ENCODE measurements around the gene AP1S1.
"Not testable (repeated sequence)": the region's sequence is repeated elsewhere in the genome, so short reads cannot be mapped to it uniquely, and the experiment has no call there.

The AP1S1 gene

DNA sequence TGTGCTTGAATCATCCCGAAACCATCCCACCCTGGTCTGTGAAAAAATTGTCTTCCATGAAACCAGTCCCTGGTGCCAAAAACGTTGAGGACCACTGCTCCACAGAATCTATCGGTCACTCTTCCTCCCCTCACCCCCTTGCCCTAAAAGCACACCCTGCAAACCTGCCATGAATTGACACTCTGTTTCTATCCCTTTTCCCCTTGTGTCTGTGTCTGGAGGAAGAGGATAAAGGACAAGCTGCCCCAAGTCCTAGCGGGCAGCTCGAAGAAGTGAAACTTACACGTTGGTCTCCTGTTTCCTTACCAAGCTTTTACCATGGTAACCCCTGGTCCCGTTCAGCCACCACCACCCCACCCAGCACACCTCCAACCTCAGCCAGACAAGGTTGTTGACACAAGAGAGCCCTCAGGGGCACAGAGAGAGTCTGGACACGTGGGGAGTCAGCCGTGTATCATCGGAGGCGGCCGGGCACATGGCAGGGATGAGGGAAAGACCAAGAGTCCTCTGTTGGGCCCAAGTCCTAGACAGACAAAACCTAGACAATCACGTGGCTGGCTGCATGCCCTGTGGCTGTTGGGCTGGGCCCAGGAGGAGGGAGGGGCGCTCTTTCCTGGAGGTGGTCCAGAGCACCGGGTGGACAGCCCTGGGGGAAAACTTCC is 28.2 kb upstream of the AP1S1 start:
- DNase-seq = no peak

DNA sequence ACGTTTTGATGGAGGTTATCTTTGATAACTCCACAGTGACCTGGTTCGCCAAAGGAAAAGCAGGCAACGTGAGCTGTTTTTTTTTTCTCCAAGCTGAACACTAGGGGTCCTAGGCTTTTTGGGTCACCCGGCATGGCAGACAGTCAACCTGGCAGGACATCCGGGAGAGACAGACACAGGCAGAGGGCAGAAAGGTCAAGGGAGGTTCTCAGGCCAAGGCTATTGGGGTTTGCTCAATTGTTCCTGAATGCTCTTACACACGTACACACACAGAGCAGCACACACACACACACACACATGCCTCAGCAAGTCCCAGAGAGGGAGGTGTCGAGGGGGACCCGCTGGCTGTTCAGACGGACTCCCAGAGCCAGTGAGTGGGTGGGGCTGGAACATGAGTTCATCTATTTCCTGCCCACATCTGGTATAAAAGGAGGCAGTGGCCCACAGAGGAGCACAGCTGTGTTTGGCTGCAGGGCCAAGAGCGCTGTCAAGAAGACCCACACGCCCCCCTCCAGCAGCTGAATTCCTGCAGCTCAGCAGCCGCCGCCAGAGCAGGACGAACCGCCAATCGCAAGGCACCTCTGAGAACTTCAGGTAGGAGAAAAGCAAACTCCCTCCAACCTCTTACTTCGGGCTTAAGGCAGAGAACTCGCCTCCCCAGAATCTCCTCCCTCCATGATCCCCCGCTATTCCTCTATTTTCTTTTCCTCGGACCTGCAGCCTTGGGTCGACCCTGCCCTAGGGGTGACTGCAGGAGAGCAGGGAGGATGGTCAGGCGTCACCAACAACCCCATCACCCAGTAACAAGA is 27.4 kb upstream of the AP1S1 start, which contains the start of gene SERPINE1:
Gene SERPINE1, plus strand, starts transcription at position 454 of the 809 bp plus-strand sequence. CDS start 1,290 bp downstream, outside the sequence.
- no peak for DNase-seq

DNA sequence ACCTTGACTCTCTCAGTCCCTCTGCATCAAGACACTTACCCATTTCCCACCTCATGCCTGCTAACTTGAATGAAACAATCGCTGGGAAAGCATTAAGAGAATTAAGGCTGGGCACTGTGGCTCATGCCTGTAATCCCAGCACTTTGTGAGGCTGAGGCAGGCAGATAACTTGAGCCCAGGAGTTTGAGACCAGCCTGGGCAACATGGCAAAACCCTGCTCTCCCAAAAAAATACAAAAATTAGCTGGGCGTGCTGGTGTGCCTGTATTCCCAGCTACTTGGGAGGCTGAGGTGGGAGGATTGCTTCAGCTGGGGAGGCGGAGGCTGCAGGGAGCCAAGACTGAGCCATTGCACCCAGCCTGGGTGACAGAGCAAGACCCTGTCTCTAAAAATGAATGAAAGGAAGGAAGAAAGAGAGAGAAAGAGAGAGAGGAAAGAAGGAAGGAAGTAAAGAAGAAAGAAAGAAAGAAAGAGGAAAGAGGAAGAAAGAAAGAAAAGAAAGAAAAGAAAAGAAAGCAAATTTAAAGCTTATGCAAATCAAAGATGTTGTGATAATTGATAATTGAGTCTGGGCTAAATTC is 26.7 kb upstream of the AP1S1 start:
- DNase-seq = no peak

DNA sequence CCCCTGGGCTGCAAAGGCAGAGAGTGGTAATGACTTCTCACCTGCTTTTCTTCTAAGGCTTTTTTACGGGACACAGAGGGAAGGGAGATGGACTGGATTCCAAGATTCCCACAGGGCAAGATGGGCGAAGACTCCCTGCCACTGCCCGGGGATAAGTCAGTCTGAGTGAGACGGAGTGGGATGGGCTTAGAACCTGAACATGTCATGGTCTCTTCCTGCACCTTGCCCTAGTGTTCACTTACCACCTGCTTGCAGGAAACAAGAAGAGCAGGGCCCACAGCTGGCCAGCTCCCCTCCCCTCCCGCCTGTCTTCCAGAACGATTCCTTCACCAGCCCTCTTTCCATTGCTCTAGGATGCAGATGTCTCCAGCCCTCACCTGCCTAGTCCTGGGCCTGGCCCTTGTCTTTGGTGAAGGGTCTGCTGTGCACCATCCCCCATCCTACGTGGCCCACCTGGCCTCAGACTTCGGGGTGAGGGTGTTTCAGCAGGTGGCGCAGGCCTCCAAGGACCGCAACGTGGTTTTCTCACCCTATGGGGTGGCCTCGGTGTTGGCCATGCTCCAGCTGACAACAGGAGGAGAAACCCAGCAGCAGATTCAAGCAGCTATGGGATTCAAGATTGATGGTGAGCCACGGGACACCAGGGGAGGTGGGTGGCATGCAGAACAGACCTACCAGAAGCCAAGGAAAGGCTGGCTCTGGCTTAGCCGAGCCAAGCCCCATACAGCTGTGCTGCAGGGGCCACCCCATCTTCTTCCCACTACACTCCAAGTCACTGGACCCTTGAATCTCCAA is 26.0 kb upstream of the AP1S1 start:
- no peak for DNase-seq

DNA sequence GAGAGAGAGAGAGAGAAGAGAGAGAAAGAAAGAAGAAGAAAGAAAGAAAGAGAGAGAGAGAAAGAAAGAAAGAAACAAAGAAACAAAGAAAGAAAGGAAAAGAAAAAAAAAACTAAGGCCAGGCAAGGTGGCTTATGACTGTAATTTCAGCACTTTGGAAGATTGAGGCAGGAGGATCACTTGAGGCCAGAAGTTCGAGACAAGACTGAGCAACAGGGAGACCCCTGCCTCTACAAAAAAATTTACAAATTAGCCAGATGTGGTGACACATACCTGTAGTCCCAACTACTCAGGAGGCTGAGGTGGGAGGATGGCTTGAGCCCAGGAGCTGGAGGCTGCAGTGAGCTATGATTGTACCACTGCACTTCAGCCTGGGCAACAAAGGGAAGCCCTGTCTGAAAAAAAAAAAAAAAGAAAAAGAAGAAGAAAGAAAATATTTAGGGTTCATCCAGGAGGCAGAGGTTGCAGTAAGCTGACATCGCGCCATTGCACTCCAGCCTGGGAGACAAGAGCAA is 24.6 kb upstream of the AP1S1 start:
- DNase-seq = no peak

DNA sequence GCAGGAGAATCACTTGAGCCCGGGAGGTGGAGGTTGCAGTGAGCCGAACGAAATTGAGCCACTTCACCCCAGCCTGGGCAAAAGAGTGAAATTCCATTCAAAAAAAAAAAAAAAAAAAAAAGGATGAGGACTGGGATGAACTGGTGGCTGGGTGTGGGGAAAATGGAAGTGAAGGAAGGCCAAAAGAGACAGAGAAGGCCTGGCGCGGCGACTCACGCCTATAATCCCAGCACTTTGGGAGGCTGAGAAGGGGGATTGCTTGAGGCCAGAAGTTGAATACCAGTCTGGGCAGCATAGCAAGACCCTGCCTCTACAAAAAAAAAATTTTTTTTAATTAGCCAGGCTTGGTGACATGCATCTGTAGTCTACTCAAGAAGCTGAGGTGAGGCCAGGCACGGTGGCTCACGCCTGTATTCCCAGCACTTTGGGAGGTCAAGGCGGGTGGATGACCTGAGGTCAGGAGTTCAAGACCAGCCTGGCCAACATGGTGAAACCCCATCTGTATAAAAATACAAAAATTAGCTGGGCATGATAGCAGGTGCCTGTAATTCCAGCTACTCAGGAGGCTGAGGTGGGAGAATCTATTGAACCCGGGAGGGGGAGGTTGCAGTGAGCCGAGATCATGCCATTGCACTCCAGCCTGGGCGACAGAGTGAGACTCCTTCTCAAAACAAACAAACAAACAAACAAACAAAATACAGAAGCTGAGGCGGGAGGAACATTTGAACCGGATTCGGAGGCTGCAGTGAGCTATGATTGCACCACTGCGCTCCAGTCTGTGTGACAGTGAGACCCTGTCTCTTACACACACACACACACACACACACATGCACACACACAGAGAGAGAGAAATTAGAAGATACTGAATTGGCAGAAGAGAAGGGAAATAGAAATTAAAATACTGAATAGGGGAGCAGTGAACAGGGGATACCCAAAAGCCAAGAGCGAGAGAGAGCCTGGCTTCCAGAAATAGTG is 21.4 kb upstream of the AP1S1 start:
- DNase-seq = not testable (repeated sequence)

DNA sequence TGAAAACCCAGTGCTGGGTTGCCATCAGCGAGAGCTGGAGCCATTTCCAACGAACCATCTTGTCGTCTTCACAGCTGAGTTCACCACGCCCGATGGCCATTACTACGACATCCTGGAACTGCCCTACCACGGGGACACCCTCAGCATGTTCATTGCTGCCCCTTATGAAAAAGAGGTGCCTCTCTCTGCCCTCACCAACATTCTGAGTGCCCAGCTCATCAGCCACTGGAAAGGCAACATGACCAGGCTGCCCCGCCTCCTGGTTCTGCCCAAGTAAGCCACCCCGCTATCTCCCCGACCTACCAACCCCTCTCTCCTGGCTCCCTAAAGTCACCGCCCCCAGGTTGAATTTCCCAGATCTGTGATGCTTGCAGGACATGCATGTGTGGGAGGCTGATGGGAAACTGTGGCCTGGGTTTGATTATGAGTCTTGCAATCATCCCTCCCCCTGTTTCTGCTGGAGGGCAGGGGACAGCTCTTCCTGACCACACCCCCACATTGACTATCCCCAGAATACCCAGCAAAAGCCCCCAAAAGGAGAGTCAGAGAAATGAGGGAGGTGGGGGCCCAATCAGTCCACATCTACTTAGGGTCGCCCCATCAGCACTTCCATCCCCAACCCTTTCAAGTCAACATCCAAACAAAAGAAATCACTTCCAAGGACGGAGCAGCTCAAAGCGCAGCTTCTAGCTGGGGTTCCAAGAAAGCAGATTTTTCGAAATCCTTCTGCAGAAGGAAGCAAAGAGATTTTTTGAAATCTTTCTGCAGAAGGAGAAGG is 20.5 kb upstream of the AP1S1 start:
- no peak for DNase-seq

DNA sequence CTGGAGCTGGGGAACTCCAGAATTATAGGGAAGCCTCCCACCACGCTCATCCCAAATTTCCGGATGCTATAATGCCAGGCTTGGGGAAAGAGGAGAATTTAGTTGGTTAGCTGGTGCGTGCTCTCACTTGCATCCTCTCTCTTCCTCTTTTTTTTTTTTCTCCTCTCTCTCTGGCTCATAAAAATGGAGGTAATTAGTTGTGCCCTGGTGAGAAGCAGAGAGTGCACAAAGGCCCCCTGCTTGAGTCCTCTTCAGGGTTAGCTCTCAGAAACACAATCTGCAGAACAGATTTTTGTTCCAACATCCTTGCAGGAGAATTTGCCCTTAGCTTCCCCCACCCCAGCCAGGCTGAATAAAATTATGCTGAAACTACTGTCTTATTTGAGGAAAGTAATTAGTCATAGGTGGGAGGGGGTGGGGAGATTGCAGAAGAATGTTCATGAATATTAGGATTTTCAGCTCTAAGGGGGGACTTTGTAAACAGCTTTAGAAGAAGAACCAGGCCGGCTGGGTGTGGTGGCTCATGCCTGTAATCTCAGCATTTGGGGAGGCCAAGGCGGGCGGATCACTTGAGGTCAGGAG is 19.8 kb upstream of the AP1S1 start:
- DNase-seq = no peak

DNA sequence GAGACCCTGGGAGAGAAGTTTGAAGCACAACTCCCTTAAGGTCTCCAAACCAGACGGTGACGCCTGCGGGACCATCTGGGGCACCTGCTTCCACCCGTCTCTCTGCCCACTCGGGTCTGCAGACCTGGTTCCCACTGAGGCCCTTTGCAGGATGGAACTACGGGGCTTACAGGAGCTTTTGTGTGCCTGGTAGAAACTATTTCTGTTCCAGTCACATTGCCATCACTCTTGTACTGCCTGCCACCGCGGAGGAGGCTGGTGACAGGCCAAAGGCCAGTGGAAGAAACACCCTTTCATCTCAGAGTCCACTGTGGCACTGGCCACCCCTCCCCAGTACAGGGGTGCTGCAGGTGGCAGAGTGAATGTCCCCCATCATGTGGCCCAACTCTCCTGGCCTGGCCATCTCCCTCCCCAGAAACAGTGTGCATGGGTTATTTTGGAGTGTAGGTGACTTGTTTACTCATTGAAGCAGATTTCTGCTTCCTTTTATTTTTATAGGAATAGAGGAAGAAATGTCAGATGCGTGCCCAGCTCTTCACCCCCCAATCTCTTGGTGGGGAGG is 16.5 kb upstream of the AP1S1 start:
- DNase-seq = no peak

DNA sequence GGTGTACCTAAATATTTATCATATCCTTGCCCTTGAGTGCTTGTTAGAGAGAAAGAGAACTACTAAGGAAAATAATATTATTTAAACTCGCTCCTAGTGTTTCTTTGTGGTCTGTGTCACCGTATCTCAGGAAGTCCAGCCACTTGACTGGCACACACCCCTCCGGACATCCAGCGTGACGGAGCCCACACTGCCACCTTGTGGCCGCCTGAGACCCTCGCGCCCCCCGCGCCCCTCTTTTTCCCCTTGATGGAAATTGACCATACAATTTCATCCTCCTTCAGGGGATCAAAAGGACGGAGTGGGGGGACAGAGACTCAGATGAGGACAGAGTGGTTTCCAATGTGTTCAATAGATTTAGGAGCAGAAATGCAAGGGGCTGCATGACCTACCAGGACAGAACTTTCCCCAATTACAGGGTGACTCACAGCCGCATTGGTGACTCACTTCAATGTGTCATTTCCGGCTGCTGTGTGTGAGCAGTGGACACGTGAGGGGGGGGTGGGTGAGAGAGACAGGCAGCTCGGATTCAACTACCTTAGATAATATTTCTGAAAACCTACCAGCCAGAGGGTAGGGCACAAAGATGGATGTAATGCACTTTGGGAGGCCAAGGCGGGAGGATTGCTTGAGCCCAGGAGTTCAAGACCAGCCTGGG is 15.9 kb upstream of the AP1S1 start:
- DNase-seq = peak in 1 of 2 experiments; percentile 25

DNA sequence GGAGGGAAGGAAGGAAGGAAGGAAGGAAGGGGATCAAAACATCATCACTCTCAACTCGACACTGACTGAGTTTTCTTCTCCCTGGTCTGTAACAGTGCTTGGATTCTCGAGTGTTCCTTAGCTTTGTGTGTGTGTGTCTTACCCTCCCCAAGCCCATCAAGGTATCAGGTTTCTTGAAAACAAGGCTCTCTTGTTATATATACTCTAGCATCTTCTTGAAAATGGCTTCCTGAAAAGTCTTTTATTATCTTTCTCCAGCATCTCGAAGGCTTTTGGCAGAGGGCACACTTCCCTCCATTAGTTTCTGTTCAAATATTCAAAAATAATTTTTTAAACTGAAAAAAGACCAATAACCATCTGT is 14.0 kb upstream of the AP1S1 start:
- no peak for DNase-seq

DNA sequence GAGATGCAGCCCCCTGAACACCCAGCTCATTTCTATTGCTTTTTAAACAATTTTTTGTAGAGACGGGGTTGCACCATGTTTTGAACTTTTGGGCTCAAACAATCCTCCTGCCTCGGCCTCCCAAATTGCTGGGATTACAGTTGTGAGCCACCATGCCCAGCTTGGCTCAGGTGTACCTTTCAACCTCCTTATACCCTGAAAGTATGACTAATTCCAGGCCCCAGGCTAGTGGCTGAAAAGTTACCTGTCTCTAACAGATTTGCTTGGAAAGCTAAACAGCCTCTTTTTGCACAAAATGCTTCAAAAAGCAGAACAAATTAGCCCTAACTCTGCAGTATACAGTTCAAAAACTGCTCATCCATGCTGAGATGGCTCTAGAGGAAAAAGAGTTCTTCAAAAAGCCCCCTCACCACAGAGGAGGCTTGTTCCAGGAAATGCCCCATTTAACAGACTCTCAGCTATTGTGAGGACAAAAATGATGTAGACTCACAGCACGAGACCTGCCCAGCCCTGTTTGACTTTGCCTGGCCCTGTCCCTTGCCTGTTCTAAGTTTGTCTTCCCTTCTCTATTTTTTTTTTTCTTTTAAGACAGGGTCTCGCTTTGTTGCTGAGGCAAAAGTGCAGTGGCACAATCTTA is 13.4 kb upstream of the AP1S1 start:
- no peak for DNase-seq

DNA sequence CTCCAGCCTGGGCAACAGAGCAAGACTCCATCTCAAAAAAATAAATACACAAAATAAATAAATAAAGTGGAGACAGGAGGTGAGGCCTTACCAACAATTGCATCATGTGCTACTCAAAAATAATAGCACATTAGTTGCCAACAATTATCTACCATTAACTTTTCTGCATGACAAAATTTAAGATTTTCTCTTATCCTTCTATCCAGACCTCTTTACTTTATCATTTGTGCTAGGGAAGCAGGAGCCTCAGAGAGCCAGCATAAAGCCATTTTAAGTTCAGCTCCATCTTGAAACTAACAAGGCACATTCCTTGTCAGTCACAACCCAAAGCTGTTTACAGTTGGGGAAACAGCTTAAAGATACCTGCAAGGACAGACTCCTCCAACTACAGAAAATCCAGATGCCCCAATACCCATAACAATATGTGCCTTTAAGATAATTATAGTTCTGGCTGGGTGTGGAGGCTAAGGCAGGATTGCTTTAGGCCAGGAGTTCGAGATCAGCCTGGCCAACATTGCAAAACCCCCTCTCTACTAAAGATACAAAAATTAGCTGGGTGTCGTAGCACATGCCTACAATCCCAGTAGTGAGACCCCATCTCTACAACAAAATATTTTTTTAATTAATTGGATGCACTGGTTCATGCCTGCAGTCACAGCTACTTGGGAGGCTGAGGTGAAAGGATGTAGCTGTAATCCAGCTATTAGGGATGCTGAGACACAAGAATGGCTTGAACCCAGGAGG is 2.2 kb upstream of the AP1S1 start:
- no peak for DNase-seq

DNA sequence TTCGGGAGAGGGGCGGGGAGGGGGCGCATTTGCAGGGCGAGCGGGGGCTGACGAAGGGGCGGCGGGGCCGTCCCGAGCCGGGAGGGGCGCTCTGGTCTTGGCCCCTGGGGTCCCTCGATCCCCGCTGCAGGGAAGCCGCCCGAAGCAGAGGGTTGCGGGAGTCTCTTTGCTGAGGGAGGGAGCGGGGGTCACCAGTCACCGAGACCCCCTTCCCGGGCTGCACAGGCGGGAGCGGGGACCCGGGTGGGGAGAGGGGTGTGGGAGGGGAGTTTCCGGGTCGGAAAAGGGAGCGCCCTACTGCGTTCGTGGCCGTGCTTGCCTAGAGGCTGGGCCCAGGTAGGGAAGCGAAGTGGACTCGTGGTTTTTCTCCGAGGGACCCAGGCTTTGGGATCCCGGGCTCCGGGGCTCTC is 422 bp downstream of the AP1S1 start:
- DNase-seq = no peak

DNA sequence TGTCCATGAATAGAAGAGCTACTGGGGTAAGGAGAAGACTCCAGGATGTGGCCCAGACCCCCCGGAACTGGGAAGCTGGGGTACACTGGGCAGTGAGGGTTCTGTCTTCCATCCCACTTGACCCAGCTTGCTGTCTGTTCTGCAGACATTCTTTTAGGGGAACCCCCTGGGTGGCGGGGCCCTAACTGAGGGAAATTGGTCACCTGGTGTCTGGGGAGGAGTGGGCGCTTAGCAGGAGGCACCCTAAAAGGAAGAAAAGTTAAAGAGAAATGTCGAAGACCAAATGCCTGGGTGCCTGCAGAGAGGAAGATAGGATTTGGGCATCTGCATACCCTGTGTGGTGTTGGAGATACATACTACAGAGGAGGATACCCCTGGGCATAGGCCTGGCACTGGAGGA is 1.0 kb downstream of the AP1S1 start:
- DNase-seq = no peak

DNA sequence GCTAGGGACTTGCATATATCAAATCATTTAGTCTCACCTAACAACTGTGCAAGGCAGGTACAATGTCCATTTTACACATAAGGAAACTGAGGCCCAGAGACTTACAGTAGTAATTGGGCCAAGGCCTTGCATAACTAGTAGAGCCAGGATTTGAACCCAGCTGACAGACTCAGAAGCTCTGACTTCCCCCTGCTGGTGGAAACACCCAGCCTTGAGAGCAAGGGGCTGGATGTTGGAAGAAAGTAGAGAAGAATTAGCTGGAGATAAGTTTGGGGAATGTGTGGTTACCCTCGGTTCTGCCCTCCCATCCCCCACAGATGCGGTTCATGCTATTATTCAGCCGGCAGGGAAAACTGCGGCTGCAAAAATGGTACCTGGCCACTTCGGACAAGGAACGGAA is 2.0 kb downstream of the AP1S1 start:
- no peak for DNase-seq

DNA sequence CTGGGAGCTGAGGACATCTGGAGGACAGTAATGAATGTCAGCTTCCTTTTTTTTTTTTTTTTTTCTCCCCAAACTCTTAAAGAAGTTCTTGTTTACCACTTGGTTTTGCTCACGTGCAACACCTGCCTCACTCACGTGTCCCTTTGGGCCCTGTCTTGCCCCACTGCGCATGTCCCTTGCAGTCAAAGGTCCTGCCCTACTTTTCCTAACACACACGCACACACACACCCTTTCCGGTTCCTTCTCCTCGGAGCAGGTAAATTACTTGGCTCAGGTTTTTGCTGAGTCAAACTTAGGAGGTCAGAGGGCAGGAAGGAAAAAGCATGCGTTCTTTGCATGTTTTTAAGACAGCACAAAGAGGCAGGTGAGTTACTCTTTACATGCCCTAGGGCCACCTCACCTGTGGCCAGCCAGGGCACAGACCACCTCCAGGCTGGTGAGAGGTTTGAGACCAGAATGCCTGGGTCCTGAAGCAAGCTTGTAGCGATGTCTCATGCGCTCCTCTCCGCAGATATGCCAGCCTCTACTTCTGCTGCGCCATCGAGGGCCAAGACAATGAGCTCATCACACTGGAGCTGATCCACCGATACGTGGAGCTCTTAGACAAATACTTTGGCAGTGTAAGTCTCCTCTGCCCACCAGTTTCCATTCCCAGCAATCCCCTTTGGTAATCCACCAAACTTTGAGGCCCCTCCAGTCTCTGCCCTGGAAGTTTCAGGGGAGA is 2.8 kb downstream of the AP1S1 start:
- DNase-seq = no peak
